DMS114 treated with DMSO at 0.1 percent for 48 hours (cell line): ENCODE results near the gene UPK3B.
"Not testable (repeated sequence)": the region's sequence is repeated elsewhere in the genome, so short reads cannot be mapped to it uniquely, and the experiment has no call there.

ENCODE experiments used
- DNase-seq: peaks from one replicate; lab custom pipeline; 2025; ENCODE audit not compliant: unreplicated experiment; lab: John Stamatoyannopoulos, UW

UPK3B gene

DNA sequence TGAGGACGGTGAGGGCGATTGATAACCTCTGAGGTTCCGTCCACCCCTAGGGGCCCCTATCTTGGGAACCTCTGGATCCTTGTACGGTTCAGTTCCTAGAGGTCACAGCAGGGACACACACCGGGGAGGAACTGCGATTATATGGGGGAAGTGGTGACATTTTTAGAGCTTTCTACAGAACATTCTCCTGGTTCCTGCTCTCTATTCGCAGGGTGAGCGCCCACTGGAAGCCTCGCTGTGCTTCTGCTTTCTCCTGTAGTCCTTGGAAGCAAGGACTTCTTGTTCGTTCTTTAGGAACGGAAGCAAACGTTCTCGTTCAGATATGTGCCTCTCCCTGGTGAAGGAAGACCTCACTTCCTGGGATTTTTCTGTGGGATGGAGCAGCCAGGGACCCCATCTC, 22.4 kb upstream of the UPK3B start:
- not testable (repeated sequence) for DNase-seq

GRCh38 chr7:76492139-76492538, 18.2 kb upstream of the UPK3B start:
- not testable (repeated sequence) for DNase-seq

DNA sequence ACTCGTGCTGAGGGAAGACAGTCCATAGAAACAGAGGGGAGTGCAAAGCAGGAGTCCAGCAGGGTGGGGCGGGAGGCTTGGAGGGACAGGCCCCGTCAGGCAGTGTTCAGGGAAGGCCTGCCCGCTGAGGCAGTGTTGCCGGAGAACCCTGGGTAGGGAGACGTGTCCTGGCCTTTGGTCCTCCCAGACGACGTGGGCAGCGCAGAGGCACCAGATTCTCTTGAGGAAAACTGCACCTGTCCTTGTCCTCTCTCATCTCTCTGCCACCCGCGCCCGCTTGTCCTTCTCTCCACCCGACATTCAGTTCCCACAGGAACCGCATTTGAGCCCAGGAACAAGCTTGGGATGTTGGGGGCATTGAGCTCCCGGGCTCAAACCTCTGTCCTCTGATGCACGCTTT, 14.6 kb upstream of the UPK3B start:
- not testable (repeated sequence) for DNase-seq

GRCh38 chr7:76497918-76498582, 12.3 kb upstream of the UPK3B start:
- not testable (repeated sequence) for DNase-seq

DNA sequence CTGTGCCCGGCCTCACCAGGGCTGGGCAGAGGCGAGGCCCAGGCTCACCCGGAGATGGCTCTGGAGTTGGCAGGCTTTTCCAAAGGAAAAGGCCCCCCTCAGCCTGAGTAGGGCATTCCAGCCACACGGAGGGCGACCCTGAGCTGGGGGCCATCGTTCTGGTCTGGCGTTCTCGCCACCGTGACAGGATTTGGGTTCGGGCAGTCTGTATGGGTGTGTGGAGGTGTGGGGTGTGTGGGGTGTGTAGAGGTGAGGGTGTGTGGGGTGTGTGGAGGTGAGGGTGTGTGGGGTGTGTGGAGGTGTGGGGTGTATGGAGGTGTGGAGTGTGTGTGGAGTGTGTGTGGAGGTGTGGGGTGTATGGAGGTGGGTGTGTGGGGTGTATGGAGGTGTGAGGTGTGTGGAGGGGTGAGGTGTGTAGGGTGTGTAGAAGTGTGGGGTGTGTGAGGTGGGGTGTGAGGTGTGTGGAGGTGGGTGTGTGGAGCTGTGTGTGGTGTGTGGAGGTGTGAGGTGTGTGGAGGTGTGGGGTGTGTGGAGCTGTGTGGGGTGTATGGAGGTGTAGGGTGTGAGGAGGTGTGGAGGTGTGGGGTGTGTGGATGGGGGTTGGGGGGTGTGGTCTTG, 11.7 kb upstream of the UPK3B start:
- not testable (repeated sequence) for DNase-seq

GRCh38 chr7:76499201-76499923, 11.0 kb upstream of the UPK3B start:
- DNase-seq, result not testable (repeated sequence)

DNA sequence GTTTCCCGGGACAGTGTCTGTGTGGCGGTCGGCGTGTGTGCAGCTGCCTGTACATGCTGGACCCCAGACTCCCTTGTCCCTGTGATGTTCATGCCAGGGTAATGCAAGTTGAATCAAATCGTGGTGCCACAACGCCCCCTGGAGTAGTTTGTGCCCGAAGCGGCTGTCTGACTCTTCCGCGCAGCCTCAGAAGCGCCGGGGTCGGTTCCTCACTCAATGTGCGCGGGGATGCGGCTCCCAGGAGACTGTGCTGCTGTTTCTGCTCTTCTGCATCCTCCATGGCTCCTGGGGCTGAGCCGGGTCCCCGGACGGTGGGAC, 10.5 kb upstream of the UPK3B start:
- DNase-seq, result not testable (repeated sequence)

DNA sequence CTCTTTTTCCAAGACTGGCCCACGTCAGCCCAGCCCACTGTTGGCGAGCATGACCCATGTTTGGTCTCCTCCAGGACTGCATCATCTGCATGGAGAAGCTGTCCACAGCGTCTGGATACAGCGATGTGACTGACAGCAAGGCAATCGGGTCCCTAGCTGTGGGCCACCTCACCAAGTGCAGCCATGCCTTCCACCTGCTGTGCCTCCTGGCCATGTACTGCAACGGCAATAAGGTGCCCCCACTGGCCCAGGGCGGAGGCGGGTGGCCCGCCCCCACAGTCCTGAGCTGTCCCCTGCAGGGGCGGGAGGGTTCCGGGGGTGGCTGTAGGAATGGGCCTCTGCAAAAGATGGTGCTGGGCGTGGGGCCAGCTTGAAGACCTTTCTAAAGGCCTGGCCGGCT, 8.1 kb upstream of the UPK3B start:
- not testable (repeated sequence) for DNase-seq

- DNase-seq, result not testable (repeated sequence)
Measured at GRCh38 chr7:76502836-76503235, 7.5 kb upstream of the UPK3B start.

DNA sequence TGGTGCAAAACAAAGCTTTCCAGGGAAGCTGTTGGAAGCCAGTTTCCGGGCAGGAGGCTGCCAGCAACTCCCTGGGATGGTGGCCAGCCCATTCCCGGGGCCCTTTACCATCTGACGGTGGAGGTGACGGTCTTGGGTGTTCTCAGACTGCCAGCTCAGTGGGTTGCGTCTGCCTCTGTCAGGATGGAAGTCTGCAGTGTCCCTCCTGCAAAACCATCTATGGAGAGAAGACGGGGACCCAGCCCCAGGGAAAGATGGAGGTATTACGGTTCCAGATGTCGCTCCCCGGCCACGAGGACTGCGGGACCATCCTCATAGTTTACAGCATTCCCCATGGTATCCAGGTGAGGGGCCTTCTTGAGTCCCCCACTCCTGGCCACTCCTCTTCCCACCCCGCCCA, 7.1 kb upstream of the UPK3B start:
- DNase-seq, result not testable (repeated sequence)

GRCh38 chr7:76504351-76505167, 5.8 kb upstream of the UPK3B start:
- not testable (repeated sequence) for DNase-seq

- no peak for DNase-seq
Measured at GRCh38 chr7:76505168-76506080, 4.9 kb upstream of the UPK3B start.

- no peak for DNase-seq
Measured at GRCh38 chr7:76506081-76506440, 4.3 kb upstream of the UPK3B start.

- DNase-seq, result not testable (repeated sequence)
Measured at GRCh38 chr7:76506643-76507042, 3.7 kb upstream of the UPK3B start.

- DNase-seq, result no peak
Measured at GRCh38 chr7:76507723-76508406, 2.5 kb upstream of the UPK3B start.

DNA sequence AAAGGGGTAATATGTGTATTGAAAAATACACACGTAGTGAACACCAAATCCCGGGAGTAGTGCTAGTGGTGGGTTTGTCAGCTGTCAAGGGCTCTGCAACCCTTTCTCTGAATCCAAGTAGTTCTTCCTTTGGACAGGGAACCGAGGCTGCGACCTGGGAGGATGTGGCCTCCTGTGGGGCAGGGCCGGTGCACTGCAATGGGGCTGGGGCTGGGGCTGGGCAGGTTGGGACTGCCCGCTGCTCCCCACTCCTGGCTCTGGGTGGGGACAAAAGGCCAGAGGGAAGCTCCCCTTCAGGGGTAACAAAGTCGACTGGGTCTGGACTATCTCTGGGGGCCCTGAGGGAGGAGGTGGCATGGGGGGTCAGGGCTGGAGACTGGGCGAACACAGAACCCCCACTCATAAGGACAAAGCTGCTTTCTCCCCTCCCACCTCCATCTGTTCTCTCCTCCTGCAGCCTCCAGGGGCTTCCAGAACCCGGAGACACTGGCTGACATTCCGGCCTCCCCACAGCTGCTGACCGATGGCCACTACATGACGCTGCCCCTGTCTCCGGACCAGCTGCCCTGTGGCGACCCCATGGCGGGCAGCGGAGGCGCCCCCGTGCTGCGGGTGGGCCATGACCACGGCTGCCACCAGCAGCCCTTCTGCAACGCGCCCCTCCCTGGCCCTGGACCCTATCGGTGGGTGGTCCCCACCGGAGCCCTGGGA, 1.0 kb downstream of the UPK3B start:
- DNase-seq, result not testable (repeated sequence)

DNA sequence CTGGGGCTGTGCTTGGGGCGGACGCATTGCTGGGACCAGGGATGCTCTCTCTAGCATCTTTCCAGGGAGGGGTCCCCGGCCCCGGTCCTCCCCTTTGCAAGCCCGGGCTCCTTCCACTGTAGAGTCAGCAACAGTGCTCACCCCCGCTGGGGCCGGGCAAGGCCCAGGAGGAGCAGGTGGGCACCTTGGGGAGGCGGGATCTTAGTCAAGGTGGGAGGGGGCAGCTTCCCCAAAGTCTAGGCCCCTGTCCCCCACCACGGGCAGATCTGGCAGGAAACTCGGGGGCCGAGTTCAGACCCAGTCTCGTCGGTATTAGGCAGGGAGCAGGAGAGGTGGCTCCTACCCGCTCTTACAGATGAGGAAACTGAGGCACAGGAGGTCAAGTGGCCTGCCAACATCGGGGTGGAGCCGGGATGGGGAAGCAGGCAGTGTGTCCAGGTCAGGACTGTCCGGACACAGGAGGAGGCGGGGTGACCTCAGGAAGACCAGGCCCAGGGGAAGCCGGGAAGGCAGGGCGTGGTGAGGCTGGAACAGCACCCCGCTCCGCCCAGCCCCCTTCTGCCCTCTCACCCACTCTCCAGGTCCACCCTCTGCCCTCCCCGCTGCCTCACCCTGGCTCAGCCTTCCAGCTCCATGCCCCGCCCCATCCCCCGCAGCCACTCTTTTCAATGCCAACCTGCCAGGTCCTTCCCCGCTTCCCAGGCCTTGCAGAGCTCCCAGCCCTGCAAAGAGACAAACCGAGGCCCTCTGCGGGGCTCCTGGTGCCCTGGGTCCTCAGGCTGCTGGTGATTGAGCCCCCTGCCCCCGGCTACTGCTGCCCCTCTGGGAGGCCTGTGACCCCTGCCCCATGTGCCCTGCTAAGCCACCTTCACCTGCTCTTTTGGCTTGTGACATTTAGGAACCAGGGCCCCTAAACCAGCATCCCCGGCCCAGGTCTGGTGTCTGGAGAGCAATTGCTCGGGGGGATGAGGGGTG, 1.8 kb downstream of the UPK3B start:
- not testable (repeated sequence) for DNase-seq
